Measurements from ENCODE around the gene TMEM9. TPM values are rescaled to one million over a fixed set of nuclear protein-coding genes. Genes with fewer than 3 reads are reported as not detected.

Gene TMEM9
- total and polyA plus RNA-seq, 2 of the 8 experiments (the other 6 are each of a cell fraction or from before 2014, with no cell fraction given) = 79.9 to 181 TPM

DNA sequence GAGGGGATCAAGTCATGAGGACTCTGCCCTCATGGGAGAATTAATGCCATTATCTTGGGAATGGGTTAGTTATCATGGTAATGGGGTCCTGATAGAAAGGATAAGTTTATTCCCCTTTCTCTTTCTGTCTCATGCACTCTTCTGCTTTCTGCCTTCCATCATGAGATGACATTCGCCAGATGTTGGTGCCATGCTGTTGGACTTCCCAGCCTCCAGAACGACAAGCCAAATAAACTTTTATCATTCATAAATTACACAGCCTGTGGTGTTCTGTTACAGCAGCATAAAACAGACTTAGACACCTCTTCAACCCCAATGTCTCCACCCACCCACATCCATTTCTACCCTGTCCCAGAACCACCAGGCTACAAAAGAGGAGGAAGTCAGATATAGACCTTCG is 24.4 kb upstream of the TMEM9 start:
- Histone ChIP-seq H3K4me2 (ENCODE audit: insufficient read depth in 1 of 2, low read depth in 2 of 2, low read length in 2 of 2) (no peak overlapping the region), H2BK20ac (ENCODE audit: low read length) (no peak overlapping the region), H2AFZ (ENCODE audit: low read length) (no peak overlapping the region), H2BK5ac (ENCODE audit: low read depth, low read length) (no peak overlapping the region), H3K23ac (ENCODE audit: insufficient read length) (no peak overlapping the region), H3K4me1 (replicated peaks in 1 of 4; ENCODE audit: control insufficient read depth in 3 of 4, insufficient read depth in 4 of 4, low read length in 3 of 4) (peaks cover 0 to 5% (median 0%) of the 10 kb centered on the region in 4 experiments; a peak in 2 of 7 replicates), H3K9ac (replicated peaks in 1 of 4; ENCODE audit: extremely low read depth in 1 of 4, low read depth in 3 of 4, low read length in 3 of 4) (no peak overlapping the region), H3K9me3 (ENCODE audit: insufficient read depth in 2 of 2, low read depth in 1 of 2, low read length in 1 of 2) (no peaks in the 10 kb centered on the region), H3K36me3 (ENCODE audit: control insufficient read depth in 2 of 4, insufficient read depth in 4 of 4, low read length in 3 of 4) (no peaks in the 10 kb centered on the region; a peak in 1 of 8 replicates), H4K5ac (ENCODE audit: insufficient read length, low read depth, low read length) (no peak overlapping the region), H3K14ac (ENCODE audit: insufficient read length) (no peak overlapping the region), H3K18ac (ENCODE audit: extremely low read depth, low read length) (no peak overlapping the region), H2AK5ac (ENCODE audit: low read depth, low read length) (no peak overlapping the region), H4K8ac (ENCODE audit: extremely low read depth, insufficient read depth, low read length) (no peak overlapping the region), H2BK15ac (ENCODE audit: low read length) (no peak overlapping the region), H2BK12ac (ENCODE audit: low read depth, low read length) (no peak overlapping the region), H3K79me2 (ENCODE audit: control insufficient read depth in 1 of 2, insufficient read depth in 2 of 2, low read length in 2 of 2) (no peaks in the 10 kb centered on the region), H4K91ac (replicated peaks; ENCODE audit: insufficient read length, low read length) (no peak overlapping the region), H3K79me1 (ENCODE audit: low read depth, low read length) (no peaks in the 10 kb centered on the region), H3K23me2 (ENCODE audit: low read depth, low read length) (no peaks in the 10 kb centered on the region; the same call in 1 of the 2 replicates), H4K20me1 (replicated peaks in 1 of 2; ENCODE audit: control insufficient read depth in 1 of 2, insufficient read depth in 2 of 2, low read length in 2 of 2) (no peaks in the 10 kb centered on the region), H3K4ac (replicated peaks; ENCODE audit: insufficient read length, low read depth, low read length) (no peak overlapping the region), H3K27ac (ENCODE audit: low read depth, low read length) (no peak overlapping the region), H3K56ac (replicated peaks; ENCODE audit: insufficient read length, low read depth, low read length) (no peak overlapping the region), H3K4me3 (ENCODE audit: extremely low read depth in 1 of 4, insufficient read depth in 2 of 4, low read depth in 3 of 4, low read length in 4 of 4) (no peak overlapping the region), H2BK120ac (replicated peaks; ENCODE audit: low read depth, low read length) (no peak overlapping the region), H3K27me3 (replicated peaks in 1 of 4; ENCODE audit: control insufficient read depth in 3 of 4, extremely low read depth in 1 of 4, insufficient read depth in 3 of 4, low read length in 3 of 4) (peaks cover 0 to 2% (median 0%) of the 10 kb centered on the region in 4 experiments; a peak in 1 of 7 replicates)
- WGBS, 2 experiments (ENCODE audit: extremely low coverage in 1 of 2, insufficient coverage in 1 of 2, insufficient read length in 1 of 2, insufficient replicate concordance in 2 of 2, low coverage in 1 of 2, low lambda C conversion rate in 2 of 2, missing lambda C conversion rate in 1 of 2) = 66% methylated on average over 3 of the region's 3 CpGs; no CpG with 5 or more reads in 1 of the 2 experiments
- POLR2A ChIA-PET (ENCODE audit: partially characterized antibody) = no interaction called here
- DNase-seq (ENCODE audit: low read depth in 1 of 2, low spot score in 2 of 2) (no peak), FAIRE-seq (no peak)
- TF ChIP-seq YY1 (IDR thresholded peaks at IDR 0.05; ENCODE audit: low read depth, low read length) (no peak), SP1 (IDR thresholded peaks at IDR 0.05; ENCODE audit: low read depth, low read length) (no peak), KDM4A (IDR thresholded peaks at IDR 0.05; ENCODE audit: low read depth, low read length, severe bottlenecking) (no peak), TAF1 (IDR thresholded peaks at IDR 0.05; ENCODE audit: low read depth, low read length) (no peak), RNF2 (IDR thresholded peaks at IDR 0.05; ENCODE audit: borderline replicate concordance, low read depth, low read length, missing control alignments, poor library complexity, severe bottlenecking) (no peak), TCF12 (IDR thresholded peaks at IDR 0.05; ENCODE audit: low read depth, low read length) (no peak)
- TF ChIP-seq, protein P1, sequence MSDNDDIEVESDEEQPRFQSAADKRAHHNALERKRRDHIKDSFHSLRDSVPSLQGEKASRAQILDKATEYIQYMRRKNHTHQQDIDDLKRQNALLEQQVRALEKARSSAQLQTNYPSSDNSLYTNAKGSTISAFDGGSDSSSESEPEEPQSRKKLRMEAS (IDR thresholded peaks at IDR 0.05) = no peak
- CTCF ChIA-PET (ENCODE audit: partially characterized antibody) = interaction anchor here (2.0 kb wide), 1 partner anchor 9 kb away, joined by 10 read pairs; no protein-coding TSS in a partner anchor
